LHCN-M2 (cell line): ENCODE measurements around the gene MKLN1. TPM values are rescaled to one million over a fixed set of nuclear protein-coding genes. Genes with fewer than 3 reads are reported as not detected.
"Not testable (repeated sequence)": the region's sequence is repeated elsewhere in the genome, so short reads cannot be mapped to it uniquely, and the experiment has no call there.

ENCODE experiments used
- DNase-seq: peaks from one replicate; pipeline ENCODE4 v3.0.0-alpha.2; 2012; ENCODE audit warnings: low read depth
- total RNA-seq: library from RNA; depleted of rRNA; stranded (reverse); fragments of >200 nt; gene quantifications from 2 replicates; pipeline ENCODE4 v1.2.3, GENCODE V29; 2014

MKLN1 gene
- total RNA-seq, 1 experiment from 2014 or later: 40.5 TPM

DNA sequence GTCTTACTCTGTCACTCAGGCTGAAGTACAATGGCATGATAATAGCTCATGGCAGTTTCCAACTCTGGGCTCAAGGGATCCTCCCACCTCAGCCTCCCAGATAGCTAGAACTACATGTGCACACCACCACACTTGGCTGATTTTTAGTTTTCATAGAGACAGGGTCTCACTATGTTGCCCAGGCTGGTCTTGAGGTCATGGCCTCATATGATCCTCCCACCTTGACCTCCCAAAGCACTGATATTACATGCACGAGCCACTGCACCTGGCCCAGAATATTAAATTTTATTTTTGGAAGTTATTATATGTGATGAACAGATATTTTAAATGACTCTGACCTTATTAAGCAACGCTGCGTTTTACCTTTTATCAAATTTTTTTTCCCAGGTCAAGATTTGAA lies 134.4 kb downstream of the MKLN1 start:
- DNase-seq: no peak

DNA sequence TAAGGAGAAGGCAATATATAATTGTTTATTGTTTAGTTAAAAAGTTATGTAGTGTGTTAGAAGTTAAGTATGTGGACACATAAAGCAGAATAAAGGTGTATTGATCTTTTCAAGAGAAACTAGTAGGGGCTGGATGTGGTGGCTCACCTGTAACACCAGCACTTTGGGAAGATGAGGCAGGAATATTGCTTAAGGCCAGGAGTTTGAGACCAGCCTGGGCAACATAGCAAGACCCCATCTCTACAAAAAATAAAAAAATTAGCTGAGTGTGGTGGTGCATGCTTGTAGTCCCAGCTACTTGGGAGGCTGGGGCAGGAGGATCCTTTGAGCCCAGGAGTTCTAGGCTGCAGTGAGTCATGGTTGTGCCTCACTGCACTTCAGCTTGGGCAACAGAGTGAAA lies 135.0 kb downstream of the MKLN1 start:
- DNase-seq: not testable (repeated sequence)

DNA sequence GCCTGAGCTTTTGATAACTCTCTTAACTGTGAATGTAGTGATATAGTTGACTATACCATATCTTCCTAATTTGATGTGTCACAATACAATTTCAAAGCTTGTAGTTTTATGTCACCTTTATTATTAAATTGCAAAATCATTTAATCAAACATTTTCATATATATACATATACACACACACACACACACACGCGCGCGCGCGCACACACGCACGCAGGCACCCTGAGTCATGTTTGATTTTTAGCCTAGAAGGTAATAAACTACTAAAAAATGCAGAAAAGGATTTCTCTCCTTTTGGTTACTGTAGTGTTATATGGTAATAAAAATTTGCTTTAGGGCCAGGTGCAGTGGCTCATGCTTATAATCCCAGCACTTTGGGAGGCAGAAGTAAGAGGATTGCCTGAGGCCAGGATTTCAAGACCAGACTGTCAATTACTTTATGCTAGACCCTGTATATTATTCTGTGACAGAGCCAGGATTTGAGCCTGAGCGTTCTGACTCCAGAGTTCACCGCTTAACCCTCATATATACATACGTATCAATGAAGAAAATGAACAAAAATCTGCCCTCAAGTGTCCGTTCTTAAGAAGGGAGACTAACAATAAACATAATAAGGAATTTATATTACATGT lies 139.2 kb downstream of the MKLN1 start:
- no peak for DNase-seq

GRCh38 chr7:131467788-131468187 lies 140.1 kb downstream of the MKLN1 start:
- DNase-seq: no peak

- DNase-seq: no peak
Measured at GRCh38 chr7:131471250-131472004, 143.8 kb downstream of the MKLN1 start.

DNA sequence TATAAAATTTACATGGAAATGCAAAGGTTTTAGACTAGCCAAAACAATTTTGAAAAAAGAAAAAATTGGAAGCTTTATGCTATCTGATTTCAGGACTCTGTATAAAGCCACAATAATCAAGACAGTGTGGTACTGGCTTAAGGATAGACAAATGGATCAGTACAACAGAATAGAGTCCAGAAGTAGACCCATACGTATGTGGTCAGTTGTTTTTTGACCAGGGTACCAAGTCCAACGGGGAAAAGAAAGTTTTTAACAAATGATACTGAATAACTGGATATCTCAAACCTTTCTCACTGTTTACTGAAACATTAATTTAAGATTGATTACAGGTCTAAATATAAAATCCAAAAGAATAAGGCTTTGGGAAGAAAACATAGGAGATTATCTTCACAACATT lies 149.1 kb downstream of the MKLN1 start:
- no peak for DNase-seq

GRCh38 chr7:131480384-131481315 lies 153.0 kb downstream of the MKLN1 start:
- peak; percentile 77 for DNase-seq

DNA sequence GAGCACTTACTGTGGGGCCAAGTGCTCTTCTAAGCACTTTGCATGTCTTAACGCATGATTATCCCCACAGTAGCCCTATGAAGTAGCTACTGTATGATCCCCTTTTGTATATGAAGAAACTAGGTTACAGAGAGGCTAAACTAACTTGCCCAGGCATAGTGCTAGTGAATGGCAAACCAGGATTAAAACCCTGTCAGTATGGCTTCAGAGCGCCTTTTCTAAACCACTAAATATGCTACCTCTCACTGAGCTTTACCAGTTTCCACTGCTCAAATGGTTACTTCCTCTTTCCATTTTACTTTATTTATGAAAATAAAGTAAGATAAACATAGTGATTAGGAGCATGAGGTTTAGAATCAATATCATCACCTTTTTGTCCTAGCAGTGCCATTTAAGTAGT lies 155.1 kb downstream of the MKLN1 start:
- no peak for DNase-seq

DNA sequence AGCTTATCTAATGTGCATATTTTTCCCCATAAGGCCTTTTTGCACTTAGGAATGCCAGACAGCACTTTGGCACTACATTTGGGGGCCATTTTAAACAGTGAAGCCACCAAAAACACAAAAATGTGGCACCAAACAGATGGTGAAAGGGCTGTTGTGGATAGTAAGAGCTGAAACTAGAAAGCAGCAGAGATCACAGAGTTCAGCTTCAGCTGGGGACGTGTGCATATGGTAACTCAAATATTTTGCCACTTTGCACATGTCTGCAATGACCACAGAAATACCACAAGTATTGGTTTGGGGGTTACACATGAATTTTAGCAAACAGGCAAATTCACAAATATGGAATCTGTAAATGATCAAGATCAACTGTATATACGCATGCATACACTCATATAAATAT lies 155.9 kb downstream of the MKLN1 start:
- no peak for DNase-seq

GRCh38 chr7:131486346-131486745 lies 158.7 kb downstream of the MKLN1 start:
- no peak for DNase-seq

- DNase-seq: no peak
Measured at GRCh38 chr7:131487217-131487616, 159.5 kb downstream of the MKLN1 start.

- peak; percentile 20 for DNase-seq
Measured at GRCh38 chr7:131488361-131488760, 160.7 kb downstream of the MKLN1 start.

DNA sequence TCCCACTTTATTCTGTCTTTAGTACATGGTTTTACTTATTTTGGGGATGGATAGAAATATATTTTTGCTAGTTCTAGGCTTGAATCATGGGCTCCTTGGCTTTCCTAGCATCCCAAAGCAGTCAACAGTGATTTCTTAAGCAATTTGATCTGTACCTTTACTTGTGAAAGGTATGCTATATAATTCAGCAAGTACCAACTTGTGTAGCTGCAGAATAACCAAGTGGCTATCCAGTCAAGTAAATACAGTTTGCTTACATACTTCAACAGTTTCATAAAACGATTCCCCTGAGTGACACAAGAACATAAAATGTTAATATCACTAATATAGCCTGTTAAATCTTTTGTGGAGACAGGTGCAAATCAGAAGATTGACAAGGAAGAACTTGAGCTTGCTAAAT lies 161.5 kb downstream of the MKLN1 start:
- no peak for DNase-seq

DNA sequence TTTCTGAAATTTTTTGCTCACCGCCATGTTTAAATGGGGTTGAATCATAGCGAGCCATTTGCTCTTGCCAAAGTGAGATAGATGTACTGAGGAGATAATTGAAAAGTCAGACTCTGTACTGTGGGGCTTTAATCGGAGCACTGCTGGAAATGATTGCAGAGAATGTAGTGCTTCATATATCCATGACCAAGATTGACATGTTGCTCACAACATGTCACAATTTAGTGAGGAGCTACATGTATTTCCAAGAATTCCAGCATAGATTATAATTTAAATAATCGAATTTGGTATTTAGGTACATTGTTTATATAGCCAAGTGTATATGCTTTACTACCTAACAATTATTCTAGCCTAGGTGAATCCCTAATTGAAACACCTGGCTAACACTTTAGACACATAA lies 162.2 kb downstream of the MKLN1 start:
- no peak for DNase-seq

DNA sequence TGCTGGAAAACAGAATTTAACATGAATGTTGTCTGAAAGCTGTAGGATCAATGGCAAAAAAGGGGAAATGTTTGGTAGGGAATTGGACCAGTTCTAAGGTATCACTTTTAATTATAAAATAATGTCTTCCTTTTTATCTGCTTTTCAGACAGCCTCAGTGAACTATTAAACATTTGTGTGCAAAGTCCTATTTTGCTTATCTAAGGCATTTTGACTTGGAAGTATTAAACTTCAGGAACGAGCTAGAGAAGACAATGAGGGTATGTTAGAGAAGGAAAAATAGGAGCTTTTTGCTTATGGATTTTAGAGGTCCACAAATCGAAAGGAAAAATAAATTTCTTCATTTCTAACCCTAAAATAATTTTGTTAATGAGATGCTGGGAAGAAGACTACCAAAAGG lies 165.4 kb downstream of the MKLN1 start:
- no peak for DNase-seq

DNA sequence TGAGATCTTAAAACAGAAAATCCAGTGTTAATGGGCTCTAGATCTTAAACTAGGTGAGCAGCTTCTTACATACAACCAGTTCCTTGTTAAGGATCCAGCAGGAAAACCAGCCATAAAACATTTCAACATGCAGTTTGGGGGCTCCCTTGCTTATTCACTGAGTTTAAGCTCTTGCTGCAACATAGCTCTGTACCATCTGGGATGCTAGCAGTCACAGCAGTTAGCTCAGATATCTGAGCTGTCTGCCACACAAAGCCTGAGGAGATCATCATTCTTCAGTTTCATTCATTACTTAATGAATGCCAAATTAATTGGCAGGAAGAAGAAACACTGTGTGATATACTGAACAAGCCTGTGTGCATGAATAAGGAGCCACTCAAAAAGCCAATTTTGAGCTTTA lies 165.9 kb downstream of the MKLN1 start:
- no peak for DNase-seq

- DNase-seq: no peak
Measured at GRCh38 chr7:131494182-131494581, 166.5 kb downstream of the MKLN1 start.

DNA sequence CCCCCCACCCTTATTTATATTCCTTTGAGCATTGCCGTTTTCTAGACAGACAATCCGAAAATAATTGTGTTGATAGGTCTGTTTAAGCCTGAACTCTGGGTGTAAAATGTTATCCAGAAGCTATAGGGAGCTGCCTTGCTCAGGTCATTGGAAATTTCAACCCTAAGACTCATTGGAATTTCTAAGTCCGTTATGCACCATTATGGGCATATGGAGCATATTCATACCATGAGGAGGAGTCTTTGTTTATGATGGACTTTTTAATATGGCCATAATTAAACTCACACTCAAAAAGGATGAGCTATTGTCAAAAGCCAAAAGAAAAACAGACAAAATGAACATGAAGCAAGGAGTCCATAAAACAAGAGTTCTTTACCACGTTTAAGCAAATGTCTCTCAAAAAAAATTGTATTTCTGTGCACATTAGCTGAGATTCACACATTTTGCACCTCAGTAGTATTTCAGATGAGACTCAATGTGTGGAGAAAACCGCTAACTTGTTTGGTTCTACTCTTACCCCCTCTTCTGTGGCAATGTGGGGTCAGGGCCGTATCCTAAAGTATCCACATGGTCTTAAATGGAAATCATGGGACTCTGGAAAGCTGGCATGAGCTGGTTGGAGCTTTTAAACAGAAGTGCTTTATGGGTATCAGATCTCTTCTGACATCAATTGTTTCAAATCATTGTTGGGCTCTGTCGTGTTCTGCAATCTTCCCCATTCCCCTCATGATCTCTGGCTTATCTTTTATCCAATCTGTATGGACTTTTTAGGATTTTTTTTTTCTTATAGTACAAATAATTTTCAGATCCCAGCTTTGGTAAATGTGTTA lies 168.2 kb downstream of the MKLN1 start:
- DNase-seq: no peak

DNA sequence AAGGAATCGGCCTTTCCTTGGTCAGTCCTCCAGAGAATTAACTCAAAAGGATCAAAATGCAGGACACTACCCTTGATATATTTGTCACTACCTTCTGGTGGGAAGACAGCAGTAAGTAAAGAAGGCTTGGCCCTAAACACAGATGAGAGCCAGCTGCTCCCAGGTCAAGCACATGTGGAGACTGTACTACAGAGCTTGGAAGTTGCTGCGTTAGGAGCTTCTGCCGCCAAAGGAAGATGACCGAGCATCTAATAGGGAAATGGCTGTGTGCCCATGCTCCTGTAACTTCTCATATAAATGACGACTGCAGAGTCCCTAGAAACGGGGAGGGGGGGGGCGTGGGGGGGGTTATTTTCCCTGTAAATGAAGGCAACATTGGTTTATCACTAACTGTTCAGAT lies 169.8 kb downstream of the MKLN1 start:
- no peak for DNase-seq

DNA sequence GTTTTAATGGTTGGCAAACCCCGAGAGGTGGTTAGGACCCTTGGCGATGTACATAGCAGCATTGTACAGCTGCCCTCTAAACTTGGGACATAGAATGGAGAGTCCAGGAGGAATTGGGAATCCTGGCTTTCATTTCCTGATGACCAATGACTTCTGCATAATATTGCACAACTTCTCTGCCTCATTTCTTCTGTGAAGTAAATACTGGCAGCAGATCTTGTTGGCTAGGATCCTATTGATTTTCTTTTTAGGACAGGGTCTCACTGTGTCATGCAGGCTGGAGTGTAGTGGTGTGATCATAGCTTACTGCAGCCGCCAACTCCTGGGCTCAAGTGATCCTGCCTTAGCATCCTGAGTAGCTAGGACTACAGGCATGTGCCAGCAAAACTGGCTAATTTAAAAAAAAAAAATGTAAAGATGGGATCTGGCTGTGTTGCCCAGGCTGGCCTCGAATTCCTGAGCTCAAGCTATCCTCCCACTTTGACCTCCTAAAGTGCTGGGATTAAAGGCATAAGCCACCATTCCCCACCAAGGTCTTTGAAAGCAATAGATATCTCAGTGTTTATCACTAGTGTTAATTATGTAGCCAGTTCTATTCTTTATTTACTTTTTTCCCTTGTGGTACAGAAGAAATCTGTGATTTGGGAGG lies 170.7 kb downstream of the MKLN1 start:
- no peak for DNase-seq

- DNase-seq: no peak
Measured at GRCh38 chr7:131499801-131500200, 172.1 kb downstream of the MKLN1 start.
